ENCODE data around the gene PAXIP1.

The PAXIP1 gene

GRCh38 chr7:155021699-155022145 lies 18.8 kb upstream of the PAXIP1 start:
- DNase-seq (ENCODE audit: low read depth): no peak
- TF ChIP-seq CTCF (IDR thresholded peaks at IDR 0.05; ENCODE audit: insufficient read depth, low read depth, low read length, missing control alignments): no peak
- H3K4me3 ChIP-seq (ENCODE audit: low read depth, low read length): no peak overlapping the region

GRCh38 chr7:155020996-155021395 lies 18.1 kb upstream of the PAXIP1 start:
- no peak for DNase-seq (ENCODE audit: low read depth)
- no peak for TF ChIP-seq CTCF (IDR thresholded peaks at IDR 0.05; ENCODE audit: insufficient read depth, low read depth, low read length, missing control alignments)
- no peak overlapping the region for H3K4me3 ChIP-seq (ENCODE audit: low read depth, low read length)

GRCh38 chr7:155017834-155018233 lies 14.9 kb upstream of the PAXIP1 start:
- DNase-seq (ENCODE audit: low read depth): no peak
- no peak for TF ChIP-seq CTCF (IDR thresholded peaks at IDR 0.05; ENCODE audit: insufficient read depth, low read depth, low read length, missing control alignments)
- no peak overlapping the region for H3K4me3 ChIP-seq (ENCODE audit: low read depth, low read length)

- H3K4me3 ChIP-seq (ENCODE audit: low read depth, low read length): no peak overlapping the region
- TF ChIP-seq CTCF (IDR thresholded peaks at IDR 0.05; ENCODE audit: insufficient read depth, low read depth, low read length, missing control alignments): no peak
- DNase-seq (ENCODE audit: low read depth): no peak
Measured at GRCh38 chr7:155011086-155011485, 8.2 kb upstream of the PAXIP1 start.

- no peak overlapping the region for H3K4me3 ChIP-seq (ENCODE audit: low read depth, low read length)
- peak; percentile 50 for TF ChIP-seq CTCF (IDR thresholded peaks at IDR 0.05; ENCODE audit: insufficient read depth, low read depth, low read length, missing control alignments)
- peak; percentile 47 for DNase-seq (ENCODE audit: low read depth)
Measured at GRCh38 chr7:155009570-155010157, 6.7 kb upstream of the PAXIP1 start.

- DNase-seq (ENCODE audit: low read depth): peak; percentile 32
- TF ChIP-seq CTCF (IDR thresholded peaks at IDR 0.05; ENCODE audit: insufficient read depth, low read depth, low read length, missing control alignments): peak; percentile 26
Measured at GRCh38 chr7:155007947-155008346, 5.0 kb upstream of the PAXIP1 start.

More at GRCh38 chr7:155007947-155008346, 5.0 kb upstream of the PAXIP1 start:
- no peak overlapping the region for H3K4me3 ChIP-seq (ENCODE audit: low read depth, low read length)
